Activated CD4-positive, alpha-beta T cell treated with anti-CD3 and anti-CD28 coated beads, Interleukin-2, amount 10 ng/mL, durations not matched to agents 7 days and 5 days (primary cell): ENCODE data around the gene KRT6A. TPM values are rescaled to one million over a fixed set of nuclear protein-coding genes. Genes with fewer than 3 reads are reported as not detected.
"Not testable (repeated sequence)": the region's sequence is repeated elsewhere in the genome, so short reads cannot be mapped to it uniquely, and the experiment has no call there.

Source experiments
- CTCF ChIA-PET: fragments of 350-600 bp; sonication (Branson Sonifier 250); formaldehyde crosslinking; loops from one replicate; lab custom pipeline; 2021; ENCODE audit warnings: antibody characterized with exemption; lab: Charles Lee
- POLR2A ChIA-PET: fragments of 350-600 bp; sonication (Branson Sonifier 250); formaldehyde crosslinking; loops from one replicate; lab custom pipeline; 2021; ENCODE audit warnings: antibody characterized with exemption; lab: Charles Lee
- DNase-seq: peaks from one replicate; pipeline ENCODE4 v3.0.0-alpha.2; 2020
- H3K27ac Mint-ChIP-seq: one replicate; pipeline ENCODE4 v1.8.0; 2021; ENCODE audit warnings: mild to moderate bottlenecking, moderate library complexity, mixed read lengths
- H3K27me3 Mint-ChIP-seq: one replicate; pipeline ENCODE4 v1.8.0; 2021; ENCODE audit warnings: mixed read lengths
- H3K36me3 Mint-ChIP-seq: one replicate; pipeline ENCODE4 v1.8.0; 2021; ENCODE audit warnings: low read depth, mixed read lengths
- H3K4me1 Mint-ChIP-seq: one replicate; pipeline ENCODE4 v1.8.0; 2021; ENCODE audit warnings: mixed read lengths
- H3K4me3 Mint-ChIP-seq: one replicate; pipeline ENCODE4 v1.8.0; 2021; ENCODE audit warnings: mild to moderate bottlenecking, moderate library complexity, mixed read lengths
- H3K9me3 Mint-ChIP-seq: one replicate; pipeline ENCODE4 v1.8.0; 2021; ENCODE audit warnings: mixed read lengths
- total RNA-seq, 2 experiments: library from RNA; stranded (reverse); gene quantifications; one replicate each; pipeline ENCODE4 v1.2.3, GENCODE V29; 2021

Gene KRT6A
- total RNA-seq, 2 experiments from 2014 or later, result not detected

DNA sequence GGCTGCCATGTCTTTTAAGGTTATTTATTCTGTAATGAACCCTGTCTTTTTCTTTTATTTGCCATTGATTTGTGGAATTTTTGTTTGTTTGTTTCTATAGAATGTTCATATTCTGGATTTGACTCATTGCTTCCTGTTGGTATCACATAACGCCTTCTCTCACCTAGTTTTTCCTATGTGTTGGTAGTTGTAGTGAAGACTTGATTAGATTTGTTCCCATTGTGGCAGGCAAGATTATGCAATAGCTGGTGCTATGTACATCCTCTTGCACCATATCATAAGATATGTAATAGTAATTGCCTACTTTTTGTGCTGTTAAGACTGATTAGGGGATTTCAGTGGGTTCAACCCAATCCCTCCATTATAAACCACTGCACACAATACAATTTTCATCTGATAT lies 37.2 kb downstream of the KRT6A start:
- no peak overlapping the region for H3K4me3 Mint-ChIP-seq
- H3K27ac Mint-ChIP-seq, result no peak overlapping the region
- no peaks in the 10 kb centered on the region for H3K36me3 Mint-ChIP-seq
- H3K9me3 Mint-ChIP-seq, result no peaks in the 10 kb centered on the region
- ChIA-PET CTCF (no interaction called here), POLR2A (no interaction called here)
- H3K4me1 Mint-ChIP-seq, result peaks cover 8% of the 10 kb centered on the region
- H3K27me3 Mint-ChIP-seq, result peaks cover 30% of the 10 kb centered on the region
- no peak for DNase-seq

DNA sequence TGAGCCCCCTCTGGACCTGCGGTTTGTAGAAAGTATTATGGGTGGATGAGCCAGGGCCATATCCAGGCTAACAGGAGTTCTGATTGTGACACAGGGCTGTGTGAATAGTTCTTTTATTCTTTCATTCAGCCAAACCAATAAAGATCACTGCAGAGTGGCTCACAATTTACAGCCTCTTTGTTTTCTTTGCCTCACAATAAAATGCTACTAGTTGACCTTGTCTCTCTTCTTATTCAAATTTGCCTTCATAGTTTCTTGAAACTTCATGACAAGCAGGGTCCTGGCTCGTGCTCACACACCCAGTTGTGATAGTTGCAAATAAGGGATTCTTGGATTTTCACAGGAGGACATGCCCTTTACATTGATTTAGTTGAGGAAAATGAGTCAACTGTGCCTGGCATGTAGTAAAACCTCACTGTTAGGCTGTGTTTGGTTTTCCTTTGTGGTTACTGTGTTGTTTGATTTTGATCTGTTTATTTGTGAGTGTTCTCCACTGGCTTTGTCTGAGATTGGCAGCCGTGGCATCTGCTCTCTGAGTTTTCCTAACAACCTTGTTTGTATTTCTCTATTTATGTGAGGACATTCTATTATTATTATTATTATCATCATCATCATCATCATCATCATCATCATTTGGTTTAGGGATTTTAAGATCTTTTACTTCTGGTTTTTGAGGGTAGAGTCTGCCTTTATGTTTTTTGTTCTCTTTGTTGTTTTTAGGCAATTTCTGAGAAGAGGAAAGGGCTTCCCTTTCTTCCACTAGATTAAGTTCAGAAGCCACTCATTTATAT lies 38.5 kb downstream of the KRT6A start:
- ChIA-PET CTCF (no interaction called here), POLR2A (no interaction called here)
- no peak overlapping the region for H3K4me3 Mint-ChIP-seq
- H3K9me3 Mint-ChIP-seq, result no peaks in the 10 kb centered on the region
- no peak overlapping the region for H3K27ac Mint-ChIP-seq
- no peaks in the 10 kb centered on the region for H3K36me3 Mint-ChIP-seq
- H3K27me3 Mint-ChIP-seq, result peaks cover 30% of the 10 kb centered on the region
- H3K4me1 Mint-ChIP-seq, result peaks cover 8% of the 10 kb centered on the region
- no peak for DNase-seq

DNA sequence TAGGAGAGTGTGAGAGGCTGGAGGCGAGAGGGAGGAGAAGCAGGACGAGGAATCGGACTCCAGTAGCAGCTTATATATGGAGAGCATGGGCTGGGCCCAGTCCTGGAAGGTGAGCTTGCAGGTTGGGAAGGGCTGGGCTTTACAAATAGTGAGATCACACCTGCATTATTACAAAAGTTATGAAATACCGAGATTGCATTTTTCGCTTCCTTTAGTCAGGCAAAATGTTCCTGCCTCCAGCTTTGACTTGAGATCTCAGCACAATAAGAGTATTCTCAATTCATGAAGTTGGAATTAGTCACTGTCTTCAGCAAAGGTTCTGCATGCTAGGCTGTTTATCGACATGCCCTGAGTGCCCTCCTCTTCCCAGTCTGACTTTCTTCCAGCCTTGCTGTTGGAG lies 41.0 kb downstream of the KRT6A start, which contains the start of gene KRT6B:
KRT6B (minus strand) TSS at position 46 of the 400 bp plus-strand sequence. CDS start 68 bp downstream, outside the sequence.
- Mint-ChIP-seq H3K36me3 (no peaks in the 10 kb centered on the region), H3K4me3 (no peak within 1 kb of the TSS), H3K27me3 (peaks cover 24% of the 10 kb centered on the region), H3K4me1 (peaks cover 12% of the 10 kb centered on the region), H3K27ac (no peak within 1 kb of the TSS), H3K9me3 (no peaks in the 10 kb centered on the region)
- no peak for DNase-seq
- ChIA-PET POLR2A (no interaction called here), CTCF (no interaction called here)

DNA sequence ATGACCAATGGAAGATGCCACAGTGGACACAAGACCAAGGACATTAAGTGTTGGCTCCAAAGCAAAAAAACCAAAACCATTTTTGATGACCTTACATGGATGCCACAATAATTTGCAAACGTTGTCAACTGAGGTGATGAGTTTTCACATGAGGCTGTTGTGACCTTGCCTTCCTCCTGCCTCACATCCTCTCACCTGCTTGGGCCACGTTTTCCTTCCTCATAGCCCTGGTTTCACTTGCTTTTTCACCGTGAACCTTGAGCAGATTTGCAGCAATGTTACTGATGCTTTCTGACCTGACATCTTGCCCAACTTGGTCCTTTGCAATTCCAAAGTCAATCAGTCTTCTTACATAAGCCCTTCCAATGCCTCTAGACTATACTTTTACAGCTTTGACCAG lies 44.8 kb downstream of the KRT6A start:
- ChIA-PET POLR2A (no interaction called here), CTCF (no interaction called here)
- Mint-ChIP-seq H3K4me3 (no peak overlapping the region), H3K27me3 (peaks cover 28% of the 10 kb centered on the region), H3K4me1 (peaks cover 5% of the 10 kb centered on the region), H3K9me3 (no peaks in the 10 kb centered on the region), H3K27ac (no peak overlapping the region), H3K36me3 (no peaks in the 10 kb centered on the region)
- DNase-seq, result no peak

DNA sequence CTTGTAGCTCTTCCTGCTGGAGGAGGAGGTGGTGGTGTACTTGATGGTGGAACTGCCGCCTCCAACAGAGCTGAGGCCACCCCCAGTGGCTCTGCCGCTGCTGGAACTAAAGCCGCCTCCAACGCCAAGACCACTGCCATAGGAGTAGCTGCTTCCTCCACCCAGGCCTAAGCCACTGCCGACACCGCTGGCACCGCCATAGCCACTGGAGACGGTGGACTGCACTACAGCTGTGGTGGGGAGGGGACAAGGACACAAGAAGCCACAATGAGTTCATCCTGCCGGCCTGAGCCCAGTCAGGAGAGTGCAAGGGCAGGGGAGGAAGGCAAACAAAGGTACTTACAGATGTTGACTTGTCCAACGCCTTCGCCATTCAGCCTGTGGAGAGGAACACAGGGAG lies 45.9 kb downstream of the KRT6A start:
- H3K4me1 Mint-ChIP-seq, POLR2A ChIA-PET, DNase-seq, H3K9me3 Mint-ChIP-seq, H3K36me3 Mint-ChIP-seq, H3K4me3 Mint-ChIP-seq, H3K27ac Mint-ChIP-seq: not testable (repeated sequence)
- CTCF ChIA-PET, result interaction anchor here (0.6 kb wide), 1 partner anchor 163 kb away, joined by 4 read pairs; no protein-coding TSS in a partner anchor
- peaks cover 36% of the 10 kb centered on the region for H3K27me3 Mint-ChIP-seq

DNA sequence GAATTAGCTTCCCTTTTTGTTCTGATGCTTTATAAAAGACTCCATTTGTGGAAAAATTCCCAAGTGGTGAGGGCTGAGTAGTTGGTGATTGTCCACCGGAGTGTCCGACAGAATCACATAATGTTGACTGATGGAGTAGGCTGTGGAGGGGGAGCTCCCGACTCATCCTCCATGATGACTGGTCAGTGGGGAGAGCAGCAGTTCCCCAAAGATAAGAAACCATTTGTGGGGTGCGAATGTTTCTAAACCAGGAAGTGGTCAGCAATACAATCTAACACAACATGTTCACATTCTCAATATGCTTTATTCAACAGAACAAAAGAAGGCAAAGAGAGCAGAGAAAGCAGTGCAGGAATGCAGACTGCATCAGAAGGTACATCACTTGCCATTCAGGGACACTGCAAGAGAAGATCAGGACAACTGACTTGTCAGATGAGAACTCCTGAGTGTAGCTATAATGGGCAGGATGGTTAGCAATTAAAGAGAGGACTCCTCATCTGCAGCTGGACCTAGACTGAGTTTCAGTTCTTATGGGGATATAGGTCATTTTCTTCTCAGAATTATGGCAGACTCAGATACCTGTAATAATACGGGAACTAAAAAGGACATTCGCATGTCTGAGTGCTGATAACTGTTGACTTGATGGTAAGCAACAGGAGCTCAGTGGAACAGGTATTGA lies 46.6 kb downstream of the KRT6A start:
- CTCF ChIA-PET, result interaction anchor here (0.6 kb wide), 1 partner anchor 163 kb away, joined by 4 read pairs; no protein-coding TSS in a partner anchor
- POLR2A ChIA-PET, result no interaction called here

DNA sequence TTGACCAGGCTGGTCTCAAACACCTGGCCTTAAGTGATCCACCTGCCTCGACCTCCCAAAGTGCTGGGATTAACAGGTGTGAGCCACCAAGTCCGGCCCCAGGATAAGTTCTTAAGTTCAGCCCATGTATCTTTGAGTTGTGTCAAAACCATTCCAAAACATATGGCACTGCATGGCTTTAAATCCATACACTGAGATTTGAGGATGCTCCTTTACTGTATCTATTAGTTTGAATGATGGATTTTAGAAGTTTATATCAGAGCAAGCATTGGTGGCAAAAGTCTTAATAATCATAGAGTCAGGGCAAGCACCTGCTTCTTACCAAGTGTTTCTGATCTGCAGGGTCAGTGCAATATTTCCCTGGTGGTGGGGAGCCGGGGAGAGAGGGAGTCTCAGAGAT lies 47.2 kb downstream of the KRT6A start:
- H3K9me3 Mint-ChIP-seq, result no peaks in the 10 kb centered on the region
- no peaks in the 10 kb centered on the region for H3K36me3 Mint-ChIP-seq
- H3K27ac Mint-ChIP-seq, result no peak overlapping the region
- no peak overlapping the region for H3K4me3 Mint-ChIP-seq
- H3K4me1 Mint-ChIP-seq, result peaks cover 5% of the 10 kb centered on the region
- CTCF ChIA-PET, result no interaction called here
- DNase-seq, result no peak
- POLR2A ChIA-PET, result no interaction called here
- peaks cover 46% of the 10 kb centered on the region for H3K27me3 Mint-ChIP-seq

More for the DNA sequence above, 46.6 kb downstream of the KRT6A start:
- Mint-ChIP-seq H3K4me1 (peaks cover 5% of the 10 kb centered on the region), H3K36me3 (no peaks in the 10 kb centered on the region), H3K27me3 (peaks cover 42% of the 10 kb centered on the region), H3K4me3 (no peak overlapping the region), H3K9me3 (no peaks in the 10 kb centered on the region), H3K27ac (no peak overlapping the region)
- no peak for DNase-seq

DNA sequence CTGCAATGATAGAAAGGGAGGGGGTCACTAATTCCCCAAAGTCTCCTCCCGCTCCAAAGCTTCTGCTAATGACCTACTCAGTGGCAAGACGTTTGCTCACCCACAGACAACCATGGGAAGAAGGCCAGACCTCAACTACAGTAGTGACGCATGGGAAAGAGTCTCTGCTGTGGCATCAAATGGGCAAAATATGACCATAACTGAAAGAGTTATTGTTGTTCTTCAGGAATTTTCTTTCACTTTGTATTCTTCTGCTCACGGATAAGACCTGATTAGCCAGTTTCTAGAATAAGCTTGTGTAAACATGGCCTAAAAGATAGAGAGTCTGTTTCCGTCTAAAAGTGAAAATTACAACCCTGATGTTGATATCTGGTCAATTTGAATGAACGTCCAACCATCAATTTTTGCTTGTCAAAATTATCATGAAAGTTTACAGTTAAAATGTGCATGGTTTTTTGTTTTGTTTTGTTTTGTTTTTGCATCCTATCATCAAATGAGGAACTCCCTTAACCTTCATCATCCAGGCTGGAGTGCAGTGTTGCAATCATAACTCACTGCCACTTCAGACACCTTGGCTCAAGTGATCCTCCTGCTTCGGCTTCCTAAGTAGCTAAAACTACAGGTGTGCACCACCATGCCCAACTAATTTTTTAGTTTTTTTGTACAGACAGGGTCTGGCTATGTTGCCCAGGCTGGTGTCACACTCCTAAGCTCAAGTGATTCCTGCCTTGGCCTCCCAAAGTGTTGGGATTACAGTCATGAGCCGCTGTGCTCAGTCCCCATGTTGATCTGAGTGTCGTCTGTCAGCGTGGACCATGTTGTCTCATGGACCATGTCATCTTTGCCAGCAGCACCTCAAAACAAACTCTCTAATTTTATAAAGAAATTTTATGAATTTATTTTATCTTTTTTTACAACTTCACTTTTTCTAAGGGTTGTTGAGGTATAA lies 48.1 kb downstream of the KRT6A start:
- POLR2A ChIA-PET, result no interaction called here
- CTCF ChIA-PET, result interaction anchor here (0.7 kb wide), 1 partner anchor 238 kb away, joined by 3 read pairs; no protein-coding TSS in a partner anchor
- Mint-ChIP-seq H3K27ac (no peak overlapping the region), H3K4me1 (peaks cover 5% of the 10 kb centered on the region), H3K27me3 (peaks cover 46% of the 10 kb centered on the region), H3K36me3 (no peaks in the 10 kb centered on the region), H3K4me3 (no peak overlapping the region), H3K9me3 (no peaks in the 10 kb centered on the region)
- no peak for DNase-seq

DNA sequence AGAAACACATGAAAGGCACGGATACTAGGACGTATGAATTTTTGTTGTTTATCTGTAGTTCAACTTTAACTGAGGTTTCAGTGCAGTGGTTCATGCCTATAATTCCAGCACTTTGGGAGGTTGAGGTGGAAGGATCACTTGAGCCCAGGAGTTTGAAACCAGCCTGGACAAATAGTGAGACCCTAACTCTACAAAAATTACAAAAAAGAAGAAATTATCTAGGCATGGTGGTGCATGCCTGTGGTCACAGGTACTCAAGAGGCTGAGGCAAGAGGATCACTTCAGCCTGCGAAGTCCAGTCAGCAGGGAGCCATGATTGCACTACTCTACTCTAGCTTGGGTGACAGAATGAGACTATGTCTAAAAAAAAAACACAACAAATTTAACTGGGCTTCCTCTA lies 49.1 kb downstream of the KRT6A start:
- Mint-ChIP-seq H3K27me3 (peaks cover 45% of the 10 kb centered on the region), H3K36me3 (no peaks in the 10 kb centered on the region), H3K27ac (no peak overlapping the region), H3K9me3 (no peaks in the 10 kb centered on the region), H3K4me1 (peaks cover 5% of the 10 kb centered on the region), H3K4me3 (no peak overlapping the region)
- DNase-seq, result no peak
- ChIA-PET CTCF (interaction anchor here (0.7 kb wide), 1 partner anchor 239 kb away, joined by 3 read pairs; no protein-coding TSS in a partner anchor), POLR2A (no interaction called here)

DNA sequence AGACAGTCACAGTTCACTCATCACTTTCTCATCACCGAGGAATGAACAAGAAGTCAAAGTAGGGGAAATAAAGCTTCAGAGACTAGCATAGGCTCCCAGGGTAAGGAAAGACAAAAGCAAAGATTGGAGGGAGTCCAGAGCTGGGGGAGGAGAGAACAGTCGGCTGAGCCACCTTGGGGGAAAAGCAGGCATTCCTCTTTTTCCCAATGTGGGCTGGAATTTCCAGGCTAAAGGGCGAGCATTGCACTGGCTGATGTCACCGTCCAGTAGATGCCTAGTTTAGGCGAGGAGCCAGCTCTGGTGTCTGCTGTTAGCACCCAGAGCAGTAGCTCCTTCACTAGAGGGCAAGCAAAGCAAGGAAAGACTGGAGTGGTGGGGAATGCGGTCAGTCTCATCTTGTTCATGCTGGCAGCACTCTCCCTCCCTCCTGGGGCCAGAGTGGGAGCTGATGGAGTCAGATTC lies 50.4 kb downstream of the KRT6A start:
- no peak overlapping the region for H3K4me3 Mint-ChIP-seq
- H3K27ac Mint-ChIP-seq, result no peak overlapping the region
- DNase-seq, result no peak
- H3K9me3 Mint-ChIP-seq, result no peaks in the 10 kb centered on the region
- no peaks in the 10 kb centered on the region for H3K4me1 Mint-ChIP-seq
- CTCF ChIA-PET, result no interaction called here
- POLR2A ChIA-PET, result no interaction called here
- H3K36me3 Mint-ChIP-seq, result no peaks in the 10 kb centered on the region
- H3K27me3 Mint-ChIP-seq, result peaks cover 39% of the 10 kb centered on the region

DNA sequence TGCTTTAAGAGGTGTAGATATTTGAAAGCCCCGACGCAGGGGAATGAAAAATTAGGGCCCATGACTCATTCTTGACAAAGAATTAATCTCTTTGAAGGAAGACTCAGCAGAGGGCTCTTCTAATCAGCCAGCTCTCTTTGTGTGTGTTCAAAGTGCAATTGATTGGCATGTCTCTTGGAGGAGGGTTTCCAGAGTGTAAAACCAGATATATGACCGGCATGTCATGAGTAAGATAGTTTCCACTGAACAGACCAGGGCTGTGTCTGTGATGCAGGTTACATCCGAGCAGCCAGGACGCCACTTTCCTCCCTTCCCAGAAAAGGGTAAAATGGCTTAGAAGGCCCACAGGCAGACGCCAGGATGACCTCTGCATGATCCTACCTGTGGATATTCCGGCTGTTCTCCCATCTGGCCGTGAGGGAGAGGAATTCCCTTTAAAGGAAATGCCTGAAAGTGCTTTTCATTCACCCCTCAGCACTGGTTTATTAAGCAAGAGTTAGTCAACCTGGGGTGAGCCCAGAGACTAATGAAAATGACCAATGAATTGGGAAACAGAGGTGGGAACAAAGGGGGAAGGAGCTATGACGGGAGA lies 51.6 kb downstream of the KRT6A start:
- ChIA-PET POLR2A (no interaction called here), CTCF (no interaction called here)
- H3K27me3 Mint-ChIP-seq, result peaks cover 37% of the 10 kb centered on the region
- H3K4me1 Mint-ChIP-seq, result no peaks in the 10 kb centered on the region
- no peaks in the 10 kb centered on the region for H3K9me3 Mint-ChIP-seq
- H3K4me3 Mint-ChIP-seq, result no peak overlapping the region
- H3K36me3 Mint-ChIP-seq, result no peaks in the 10 kb centered on the region
- H3K27ac Mint-ChIP-seq, result no peak overlapping the region
- no peak for DNase-seq

DNA sequence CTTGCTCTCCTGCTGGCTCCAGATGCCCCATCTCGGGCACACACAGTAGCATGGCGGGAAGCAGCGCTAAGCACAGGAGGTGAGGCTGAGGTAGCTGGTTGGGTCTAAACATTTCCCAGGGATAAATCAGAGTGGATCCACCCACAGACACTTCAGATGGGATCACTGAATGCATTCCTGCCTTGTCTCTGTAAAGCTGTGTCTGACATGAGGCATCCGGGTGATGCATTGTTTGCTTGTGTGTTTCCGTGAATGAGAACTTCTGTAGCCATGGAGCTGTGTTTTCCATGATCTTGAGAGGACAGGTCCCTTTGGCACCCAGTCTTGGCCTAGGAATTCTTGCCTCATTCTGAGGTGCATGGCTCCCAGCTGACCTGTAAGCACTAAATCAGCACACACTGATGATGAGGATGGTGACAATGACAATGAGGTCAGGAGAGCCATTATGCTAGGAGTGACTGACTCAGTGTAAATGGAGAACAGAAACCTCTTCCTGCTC lies 52.2 kb downstream of the KRT6A start:
- ChIA-PET POLR2A (no interaction called here), CTCF (no interaction called here)
- H3K4me1 Mint-ChIP-seq, result no peaks in the 10 kb centered on the region
- DNase-seq, result no peak
- H3K36me3 Mint-ChIP-seq, result no peaks in the 10 kb centered on the region
- no peak overlapping the region for H3K27ac Mint-ChIP-seq
- H3K4me3 Mint-ChIP-seq, result no peak overlapping the region
- H3K9me3 Mint-ChIP-seq, result no peaks in the 10 kb centered on the region
- H3K27me3 Mint-ChIP-seq, result peaks cover 35% of the 10 kb centered on the region
